Epithelial cell of prostate (primary cell): Measurements from ENCODE around the gene LYPD5.
A peak's percentile ranks its signal among the peaks of the same experiment; 100 is the strongest.
"Not testable (repeated sequence)": the region's sequence is repeated elsewhere in the genome, so short reads cannot be mapped to it uniquely, and the experiment has no call there.

Source experiments
- DNase-seq: peaks from one replicate; pipeline ENCODE4 v3.0.0-alpha.2; 2011; ENCODE audit warnings: low read depth, low spot score
- H3K27ac ChIP-seq: fragments of 450-650 bp; 2 replicates; pipeline ENCODE4 v1.5.1; 2017; ENCODE audit warnings: mild to moderate bottlenecking

Gene LYPD5

GRCh38 chr19:43807651-43808050 is 5.4 kb upstream of the LYPD5 start:
- no peak for DNase-seq
- H3K27ac ChIP-seq = peak overlapping the region; percentile 1

- no peak for DNase-seq
- H3K27ac ChIP-seq = peak overlapping the region; percentile 6
These were observed 4.6 kb upstream of the LYPD5 start for GRCh38 chr19:43806848-43807247.

GRCh38 chr19:43806401-43806800 is 4.2 kb upstream of the LYPD5 start:
- DNase-seq = not testable (repeated sequence)
- H3K27ac ChIP-seq = peak overlapping the region; percentile 6

- no peak for DNase-seq
- no peak overlapping the region for H3K27ac ChIP-seq
These were observed 2.2 kb upstream of the LYPD5 start for GRCh38 chr19:43804432-43804831.

GRCh38 chr19:43799502-43800142 is 2.6 kb downstream of the LYPD5 start:
- no peak for DNase-seq
- H3K27ac ChIP-seq = peak overlapping the region; percentile 42

- H3K27ac ChIP-seq = peak overlapping the region; percentile 42
- DNase-seq = no peak
These were observed 3.5 kb downstream of the LYPD5 start for GRCh38 chr19:43798546-43799409.

GRCh38 chr19:43798026-43798545 is 4.2 kb downstream of the LYPD5 start:
- H3K27ac ChIP-seq = no peak overlapping the region
- DNase-seq = no peak

- no peak for DNase-seq
- H3K27ac ChIP-seq = no peak overlapping the region
These were observed 4.7 kb downstream of the LYPD5 start for GRCh38 chr19:43797556-43797955.

- no peak for DNase-seq
- no peak overlapping the region for H3K27ac ChIP-seq
These were observed 5.1 kb downstream of the LYPD5 start for GRCh38 chr19:43797118-43797517.

- DNase-seq = no peak
- no peak overlapping the region for H3K27ac ChIP-seq
These were observed 11.7 kb downstream of the LYPD5 start for GRCh38 chr19:43790587-43790986.

GRCh38 chr19:43789029-43789428 is 13.2 kb downstream of the LYPD5 start:
- no peak overlapping the region for H3K27ac ChIP-seq
- no peak for DNase-seq

- H3K27ac ChIP-seq = no peak overlapping the region
- no peak for DNase-seq
These were observed 15.6 kb downstream of the LYPD5 start for GRCh38 chr19:43786665-43787064.

GRCh38 chr19:43784981-43785808 is 17.1 kb downstream of the LYPD5 start:
- H3K27ac ChIP-seq = peak overlapping the region; percentile 67

GRCh38 chr19:43784241-43784980 is 17.8 kb downstream of the LYPD5 start:
- peak overlapping the region; percentile 67 for H3K27ac ChIP-seq
- no peak for DNase-seq

More at GRCh38 chr19:43784981-43785808, 17.1 kb downstream of the LYPD5 start:
- no peak for DNase-seq

- peak overlapping the region; percentile 67 for H3K27ac ChIP-seq
- DNase-seq = no peak
These were observed 18.6 kb downstream of the LYPD5 start for GRCh38 chr19:43783636-43784035.

GRCh38 chr19:43782689-43783231 is 19.5 kb downstream of the LYPD5 start:
- H3K27ac ChIP-seq = peak overlapping the region; percentile 23
- DNase-seq = no peak

GRCh38 chr19:43782311-43782660 is 20.0 kb downstream of the LYPD5 start:
- peak overlapping the region; percentile 23 for H3K27ac ChIP-seq
- no peak for DNase-seq

GRCh38 chr19:43781630-43782310 is 20.5 kb downstream of the LYPD5 start:
- H3K27ac ChIP-seq = peak overlapping the region; percentile 63
- no peak for DNase-seq
